ENCODE measurements around the gene KCNQ1.

DNA sequence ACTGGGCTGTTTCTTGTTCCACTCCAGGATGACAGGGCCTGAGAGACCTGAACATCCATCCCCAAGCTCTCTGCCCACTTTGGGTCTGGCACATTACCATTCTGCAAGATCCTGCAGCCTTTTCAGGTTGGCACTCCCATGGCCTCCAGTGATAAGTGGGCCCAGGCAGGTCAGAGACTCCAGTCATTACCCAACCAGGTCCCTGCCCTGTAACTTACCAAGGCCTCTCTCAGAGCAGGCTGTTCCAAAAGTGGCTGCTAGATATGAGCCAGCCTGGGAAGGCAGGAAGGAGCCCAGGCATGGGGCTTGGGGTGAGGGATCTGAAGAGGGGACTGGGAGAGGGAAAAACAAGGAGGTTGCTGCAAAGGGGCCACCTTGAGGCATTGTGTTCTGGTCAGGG lies 219.1 kb downstream of the KCNQ1 start:
- no peak for TF ChIP-seq ZNF114 (CRISPR knock-in tag; IDR thresholded peaks at IDR 0.05)
- TF ChIP-seq, protein P1, sequence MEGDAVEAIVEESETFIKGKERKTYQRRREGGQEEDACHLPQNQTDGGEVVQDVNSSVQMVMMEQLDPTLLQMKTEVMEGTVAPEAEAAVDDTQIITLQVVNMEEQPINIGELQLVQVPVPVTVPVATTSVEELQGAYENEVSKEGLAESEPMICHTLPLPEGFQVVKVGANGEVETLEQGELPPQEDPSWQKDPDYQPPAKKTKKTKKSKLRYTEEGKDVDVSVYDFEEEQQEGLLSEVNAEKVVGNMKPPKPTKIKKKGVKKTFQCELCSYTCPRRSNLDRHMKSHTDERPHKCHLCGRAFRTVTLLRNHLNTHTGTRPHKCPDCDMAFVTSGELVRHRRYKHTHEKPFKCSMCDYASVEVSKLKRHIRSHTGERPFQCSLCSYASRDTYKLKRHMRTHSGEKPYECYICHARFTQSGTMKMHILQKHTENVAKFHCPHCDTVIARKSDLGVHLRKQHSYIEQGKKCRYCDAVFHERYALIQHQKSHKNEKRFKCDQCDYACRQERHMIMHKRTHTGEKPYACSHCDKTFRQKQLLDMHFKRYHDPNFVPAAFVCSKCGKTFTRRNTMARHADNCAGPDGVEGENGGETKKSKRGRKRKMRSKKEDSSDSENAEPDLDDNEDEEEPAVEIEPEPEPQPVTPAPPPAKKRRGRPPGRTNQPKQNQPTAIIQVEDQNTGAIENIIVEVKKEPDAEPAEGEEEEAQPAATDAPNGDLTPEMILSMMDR (conservative IDR thresholded peaks at IDR 0.05; ENCODE audit: low read depth in 2 of 2): no peak
- TF ChIP-seq, protein P2, sequence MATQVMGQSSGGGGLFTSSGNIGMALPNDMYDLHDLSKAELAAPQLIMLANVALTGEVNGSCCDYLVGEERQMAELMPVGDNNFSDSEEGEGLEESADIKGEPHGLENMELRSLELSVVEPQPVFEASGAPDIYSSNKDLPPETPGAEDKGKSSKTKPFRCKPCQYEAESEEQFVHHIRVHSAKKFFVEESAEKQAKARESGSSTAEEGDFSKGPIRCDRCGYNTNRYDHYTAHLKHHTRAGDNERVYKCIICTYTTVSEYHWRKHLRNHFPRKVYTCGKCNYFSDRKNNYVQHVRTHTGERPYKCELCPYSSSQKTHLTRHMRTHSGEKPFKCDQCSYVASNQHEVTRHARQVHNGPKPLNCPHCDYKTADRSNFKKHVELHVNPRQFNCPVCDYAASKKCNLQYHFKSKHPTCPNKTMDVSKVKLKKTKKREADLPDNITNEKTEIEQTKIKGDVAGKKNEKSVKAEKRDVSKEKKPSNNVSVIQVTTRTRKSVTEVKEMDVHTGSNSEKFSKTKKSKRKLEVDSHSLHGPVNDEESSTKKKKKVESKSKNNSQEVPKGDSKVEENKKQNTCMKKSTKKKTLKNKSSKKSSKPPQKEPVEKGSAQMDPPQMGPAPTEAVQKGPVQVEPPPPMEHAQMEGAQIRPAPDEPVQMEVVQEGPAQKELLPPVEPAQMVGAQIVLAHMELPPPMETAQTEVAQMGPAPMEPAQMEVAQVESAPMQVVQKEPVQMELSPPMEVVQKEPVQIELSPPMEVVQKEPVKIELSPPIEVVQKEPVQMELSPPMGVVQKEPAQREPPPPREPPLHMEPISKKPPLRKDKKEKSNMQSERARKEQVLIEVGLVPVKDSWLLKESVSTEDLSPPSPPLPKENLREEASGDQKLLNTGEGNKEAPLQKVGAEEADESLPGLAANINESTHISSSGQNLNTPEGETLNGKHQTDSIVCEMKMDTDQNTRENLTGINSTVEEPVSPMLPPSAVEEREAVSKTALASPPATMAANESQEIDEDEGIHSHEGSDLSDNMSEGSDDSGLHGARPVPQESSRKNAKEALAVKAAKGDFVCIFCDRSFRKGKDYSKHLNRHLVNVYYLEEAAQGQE (IDR thresholded peaks at IDR 0.05; ENCODE audit: unreplicated experiment): no peak
- TF ChIP-seq POLR2AphosphoS5 (IDR thresholded peaks at IDR 0.05; ENCODE audit: low read depth): no peak
- no peak for TF ChIP-seq EZH2phosphoT487 (IDR thresholded peaks at IDR 0.05; ENCODE audit: unreplicated experiment)
- TF ChIP-seq CREB1 (CRISPR knock-in tag; IDR thresholded peaks at IDR 0.05; ENCODE audit: low read depth): no peak

Data from GM23338 (cell line).